GM19468 (cell line): ENCODE data around the gene CEP290.
"Not testable (repeated sequence)": the region's sequence is repeated elsewhere in the genome, so short reads cannot be mapped to it uniquely, and the experiment has no call there.

Source experiments
- ATAC-seq: cut with Tn5 transposase; IDR thresholded peaks from one replicate; pipeline ENCODE4 v1.9.1; 2021; ENCODE audit warnings: mild to moderate bottlenecking, moderate library complexity, moderate number of reproducible peaks; ENCODE audit not compliant: unreplicated experiment; ENCODE audit errors: extremely low read depth

Gene CEP290

DNA sequence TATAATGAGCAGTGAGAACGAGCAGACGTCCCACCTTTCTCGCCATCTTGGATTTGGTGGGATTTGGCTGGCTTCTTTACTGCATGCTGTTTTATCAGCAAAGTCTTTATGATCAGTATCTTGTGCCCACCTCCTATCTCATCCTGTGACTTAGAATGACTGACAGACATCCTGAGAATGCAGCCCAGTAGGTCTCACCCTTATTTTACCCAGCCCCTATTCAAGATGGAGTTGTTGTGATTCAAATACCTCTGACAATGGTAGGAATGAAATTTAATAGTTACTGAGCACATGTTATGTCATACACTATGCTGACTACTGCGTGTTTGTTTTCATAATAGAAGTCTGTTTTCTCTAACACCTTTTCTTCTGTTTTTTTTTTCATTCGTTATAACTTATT, 2.1 kb upstream of the CEP290 start:
- ATAC-seq = no peak

GRCh38 chr12:88142610-88142991, 713 bp upstream of the CEP290 start:
- ATAC-seq = no peak

- no peak for ATAC-seq
Measured at GRCh38 chr12:88141425-88141773, 489 bp downstream of the CEP290 start.

DNA sequence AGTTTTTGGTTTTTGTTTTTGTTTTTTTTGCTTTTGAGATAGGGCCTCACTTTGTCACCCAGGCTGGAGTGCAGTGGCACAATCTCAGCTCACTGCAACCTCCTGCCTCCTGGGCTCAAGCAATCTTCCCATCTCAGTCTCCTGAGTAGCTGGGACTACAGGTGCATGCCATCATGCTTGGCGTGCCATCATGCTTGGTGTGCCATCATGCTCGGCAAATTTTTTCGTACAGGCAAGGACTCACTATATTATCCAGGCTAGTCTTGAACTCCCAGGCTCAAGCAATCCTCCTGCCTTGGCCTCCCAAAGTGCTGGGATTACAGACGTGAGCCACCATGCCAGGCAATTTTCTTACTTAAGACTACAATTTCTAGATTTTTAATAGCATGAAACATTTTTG, 2.2 kb downstream of the CEP290 start:
- not testable (repeated sequence) for ATAC-seq

- ATAC-seq = not testable (repeated sequence)
Measured at GRCh38 chr12:88133181-88133580, 8.7 kb downstream of the CEP290 start.

DNA sequence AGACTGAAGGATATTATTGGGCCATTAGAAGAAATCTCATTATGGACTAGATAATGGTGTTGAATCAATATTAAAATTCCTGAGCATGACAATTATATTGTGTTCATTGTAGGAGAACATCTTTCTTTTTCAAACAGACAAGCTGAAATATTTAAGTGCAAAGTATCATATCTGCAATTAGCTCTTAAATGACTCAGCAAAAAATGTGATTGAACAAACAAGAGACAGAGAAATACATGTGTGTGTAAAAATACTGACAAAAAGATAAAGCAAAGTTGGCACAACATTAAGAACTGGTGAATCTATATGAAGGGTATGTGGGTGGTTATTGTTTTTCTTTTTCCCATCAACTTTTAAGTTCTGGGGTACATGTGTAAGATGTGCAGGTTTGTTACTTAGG, 9.5 kb downstream of the CEP290 start:
- no peak for ATAC-seq

DNA sequence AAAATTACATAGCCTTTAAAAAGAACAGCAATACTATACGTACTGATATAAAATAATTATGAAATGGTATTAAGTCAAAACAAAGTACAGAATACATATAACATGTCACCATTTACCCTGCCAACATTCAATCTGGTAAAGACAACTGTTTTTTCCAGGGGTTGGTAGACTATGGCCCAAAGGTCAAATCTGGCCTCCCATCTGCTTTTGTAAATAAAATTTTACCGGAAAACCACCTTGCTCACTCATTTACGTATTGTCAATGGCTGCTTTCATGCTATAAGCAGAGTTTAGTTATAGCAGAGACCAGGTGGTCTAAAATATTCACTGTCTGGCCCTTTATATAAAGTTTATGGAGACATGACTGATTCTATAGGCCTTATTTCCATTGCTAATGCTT, 14.0 kb downstream of the CEP290 start:
- ATAC-seq = no peak

DNA sequence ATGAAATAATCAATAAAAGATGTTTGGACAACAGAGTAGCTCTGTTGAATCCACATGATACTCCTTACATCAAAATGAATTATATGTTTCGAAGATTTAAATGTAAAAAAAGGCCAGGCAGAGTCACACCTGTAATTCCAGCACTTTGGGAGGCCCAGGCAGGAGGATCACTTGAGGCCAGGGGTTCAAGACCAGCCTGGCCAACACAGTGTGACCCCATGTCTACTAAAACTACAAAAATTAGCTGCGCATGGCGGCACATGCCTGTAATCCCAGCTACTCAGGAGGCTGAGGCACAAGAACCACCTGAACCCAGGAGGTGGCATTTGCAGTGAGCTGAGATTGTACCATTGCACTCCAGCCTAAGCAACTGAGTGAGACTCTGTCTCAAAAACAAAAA, 14.8 kb downstream of the CEP290 start:
- ATAC-seq = no peak

GRCh38 chr12:88122666-88123065, 19.2 kb downstream of the CEP290 start:
- no peak for ATAC-seq

GRCh38 chr12:88113871-88114270, 28.0 kb downstream of the CEP290 start:
- ATAC-seq = no peak

GRCh38 chr12:88111074-88111652, 30.7 kb downstream of the CEP290 start:
- no peak for ATAC-seq

DNA sequence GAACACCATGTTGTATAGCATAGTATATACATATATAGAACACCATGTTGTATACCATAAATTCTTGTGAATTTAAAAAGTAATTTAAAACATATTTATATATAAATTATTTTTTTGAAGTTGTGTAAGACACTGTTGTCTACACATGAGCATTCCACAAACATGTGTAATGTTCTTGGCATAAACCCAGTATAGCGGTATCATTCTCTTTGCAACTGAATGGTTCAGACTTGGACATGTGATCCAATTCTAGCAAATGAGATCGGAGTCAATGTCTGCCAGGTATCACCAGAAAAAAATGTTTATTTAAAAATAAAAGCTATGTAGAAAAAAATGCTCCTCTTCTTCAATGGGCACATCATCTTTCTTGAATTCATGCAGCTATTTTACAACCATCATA, 33.9 kb downstream of the CEP290 start:
- no peak for ATAC-seq

- ATAC-seq = no peak
Measured at GRCh38 chr12:88093573-88093972, 48.3 kb downstream of the CEP290 start.

GRCh38 chr12:88092771-88093170, 49.1 kb downstream of the CEP290 start:
- no peak for ATAC-seq

DNA sequence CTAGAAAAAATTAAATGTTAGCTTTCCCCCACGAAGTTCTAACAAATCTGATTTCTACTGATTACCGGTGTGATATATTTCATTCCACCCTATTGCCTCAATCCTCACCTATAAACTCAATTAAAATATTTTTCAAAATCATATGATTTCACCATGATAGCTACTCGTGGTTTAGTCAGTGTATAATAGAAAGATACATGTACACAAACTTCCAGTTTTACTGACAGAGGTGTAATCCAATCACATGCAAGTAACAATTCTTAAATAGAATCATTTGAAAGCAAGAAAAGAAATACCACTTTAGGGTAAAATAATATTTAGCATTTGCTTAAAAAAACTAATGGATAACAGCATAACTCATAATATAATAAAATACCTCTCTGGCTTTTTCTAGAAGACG, 57.7 kb downstream of the CEP290 start:
- ATAC-seq = no peak

- no peak for ATAC-seq
Measured at GRCh38 chr12:88083634-88084033, 58.3 kb downstream of the CEP290 start.

DNA sequence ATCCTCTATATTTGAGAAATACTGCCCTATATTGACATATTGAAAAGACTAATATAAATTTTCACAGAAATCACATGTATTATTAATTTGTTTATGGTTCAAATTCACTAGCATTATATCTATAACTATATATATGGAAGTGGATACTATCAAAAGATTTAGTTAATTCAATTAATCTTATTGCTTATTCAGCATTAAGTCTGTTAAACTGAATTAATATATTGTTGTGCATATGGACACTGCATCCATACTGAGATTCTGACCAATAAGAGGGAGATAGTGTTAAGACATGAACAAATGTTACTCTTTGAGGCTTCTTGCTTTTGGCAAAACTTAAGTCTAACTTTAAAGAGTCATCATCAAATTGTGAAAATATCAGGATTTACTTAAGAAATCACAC, 60.6 kb downstream of the CEP290 start:
- no peak for ATAC-seq

DNA sequence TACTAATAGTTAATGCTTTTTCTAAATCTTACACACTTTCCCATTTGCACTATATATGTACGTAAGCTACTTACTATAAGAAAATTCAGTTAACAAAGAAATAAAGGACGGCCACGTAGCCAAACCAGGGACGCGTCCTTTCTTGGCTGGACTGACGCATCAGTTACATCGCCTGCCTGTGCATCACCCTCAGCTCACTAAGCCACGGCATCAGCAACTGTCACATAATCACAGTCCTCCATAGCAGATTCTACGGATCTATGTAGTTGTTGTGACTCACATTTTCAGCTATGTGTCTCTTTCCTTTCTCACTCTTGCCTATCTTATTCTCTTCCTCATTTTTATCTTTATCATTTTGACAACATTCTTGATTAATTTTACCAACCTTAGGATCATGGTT, 74.6 kb downstream of the CEP290 start:
- no peak for ATAC-seq

GRCh38 chr12:88063375-88063774, 78.5 kb downstream of the CEP290 start:
- ATAC-seq = peak; percentile 59

DNA sequence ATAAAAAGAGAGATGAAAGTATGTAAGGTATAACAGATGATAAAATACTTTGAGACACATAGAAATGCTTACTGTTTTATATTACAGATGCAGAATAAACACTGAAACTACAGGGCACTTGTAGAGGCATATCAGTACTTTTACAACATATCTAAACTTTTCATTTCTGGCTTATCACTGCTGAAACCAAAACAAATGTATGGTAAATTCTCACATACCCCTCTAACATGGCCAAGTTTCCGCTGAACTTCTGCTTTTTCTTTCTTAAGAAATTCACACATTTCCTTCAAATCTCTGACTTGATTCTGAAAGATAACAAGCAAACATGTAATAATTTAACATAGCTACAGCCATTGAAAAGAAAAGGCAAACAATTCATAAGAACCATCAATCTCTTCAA, 79.4 kb downstream of the CEP290 start:
- peak; percentile 84 for ATAC-seq

DNA sequence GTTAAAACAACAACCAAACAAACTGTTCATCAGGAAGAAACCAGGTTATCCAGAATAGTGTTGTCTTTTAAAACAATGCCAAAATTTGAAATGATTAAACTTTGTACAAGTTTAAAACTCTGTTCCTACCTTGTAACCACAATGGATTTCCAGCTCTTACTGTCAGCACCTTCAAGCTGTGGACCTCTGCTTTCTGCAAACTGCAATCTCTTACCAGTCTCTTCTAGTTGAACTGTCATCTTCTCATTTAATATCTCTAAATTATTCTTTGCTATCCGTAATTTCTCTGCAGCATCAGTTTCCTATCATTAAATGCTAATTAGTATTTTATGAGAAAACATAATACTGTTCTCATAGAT, 83.2 kb downstream of the CEP290 start:
- no peak for ATAC-seq

GRCh38 chr12:88057994-88058718, 83.7 kb downstream of the CEP290 start:
- ATAC-seq = no peak
